HepG2 (cell line): ENCODE results near the gene FKBP10. TPM values are rescaled to one million over a fixed set of nuclear protein-coding genes. Genes with fewer than 3 reads are reported as not detected.

ENCODE experiments used
- ARNT ChIP-seq: fragments of 450-650 bp; IDR thresholded peaks from 2 replicates; pipeline ENCODE4 v1.6.1; 2017
- ATAD3A ChIP-seq: sonication (generic); formaldehyde crosslinking; IDR thresholded peaks from 2 replicates; pipeline ENCODE4 v1.4.0; 2020; ENCODE audit warnings: missing genetic modification reagents
- BRCA1 ChIP-seq: sonication (generic); formaldehyde crosslinking; IDR thresholded peaks from 2 replicates; pipeline ENCODE4 v1.4.0; 2020; ENCODE audit warnings: missing genetic modification reagents
- CCDC6 ChIP-seq: sonication (generic); formaldehyde crosslinking; IDR thresholded peaks from 2 replicates; pipeline ENCODE4 v1.8.1; 2022; ENCODE audit warnings: mild to moderate bottlenecking, missing genetic modification reagents, moderate library complexity
- FOXO1 ChIP-seq: sonication (generic); formaldehyde crosslinking; IDR thresholded peaks from 2 replicates; pipeline ENCODE4 v1.4.0; 2020; ENCODE audit warnings: missing genetic modification reagents
- GATA4 ChIP-seq: sonication (generic); IDR thresholded peaks from 2 replicates; pipeline ENCODE4 v1.6.1; 2016; ENCODE audit warnings: antibody characterized with exemption, low read depth, borderline replicate concordance
- NFE2L2 ChIP-seq: fragments of 150-350 bp; IDR thresholded peaks from 2 replicates; pipeline ENCODE4 v1.6.1; 2014; ENCODE audit warnings: low read length
- NFKB2 ChIP-seq: sonication (generic); formaldehyde crosslinking; IDR thresholded peaks from 2 replicates; pipeline ENCODE4 v1.4.0; 2020; ENCODE audit warnings: missing genetic modification reagents, borderline replicate concordance
- NFKBIZ ChIP-seq: IDR thresholded peaks from 2 replicates; pipeline ENCODE4 v1.6.1; 2018; ENCODE audit warnings: missing genetic modification reagents, missing compliant biosample characterization
- POLR2G ChIP-seq: fragments of 200-400 bp; formaldehyde crosslinking; IDR thresholded peaks from 2 replicates; pipeline ENCODE4 v1.6.1; 2018; ENCODE audit warnings: mild to moderate bottlenecking, low read depth, low read length, moderate library complexity
- ZBTB42 ChIP-seq: sonication (generic); formaldehyde crosslinking; IDR thresholded peaks from 2 replicates; pipeline ENCODE4 v1.5.0; 2020; ENCODE audit warnings: mild to moderate bottlenecking, missing genetic modification reagents
- ZNF33A ChIP-seq: sonication (generic); formaldehyde crosslinking; IDR thresholded peaks from 2 replicates; pipeline ENCODE4 v1.5.1; 2020; ENCODE audit warnings: missing genetic modification reagents, mild to moderate bottlenecking, moderate library complexity, borderline replicate concordance
- ZNF619 ChIP-seq: sonication (generic); formaldehyde crosslinking; IDR thresholded peaks from 2 replicates; pipeline ENCODE4 v1.4.0; 2020; ENCODE audit warnings: mild to moderate bottlenecking, missing genetic modification reagents
- polyA plus RNA-seq, 8 experiments: library from polyadenylated mRNA; depleted of rRNA in 3 of 8; stranded (reverse) in 7 of 8; unstranded in 1 of 8; fragments of >200 nt; fragmentation: Illumina TruSeq in 4 of 8; extraction: Trizol in 4 of 8; gene quantifications; 2 replicates each; pipeline versions ENCODE4 v1.2.1 to v1.2.3, GENCODE V29; 2011 to 2016; ENCODE audit warnings: low read depth in 4 of 8, missing spikeins in 1 of 8, mixed read lengths in 1 of 8; ENCODE audit not compliant: insufficient read depth in 1 of 8
- total RNA-seq, 5 experiments: library from RNA; depleted of rRNA; stranded (reverse); fragments of >200 nt; fragmentation: Illumina TruSeq; extraction: Trizol; gene quantifications; 2 replicates each; pipeline ENCODE4 v1.2.3, GENCODE V29; 2016; ENCODE audit warnings: low read depth in 1 of 5
- TF ChIP-seq, protein P1 (sequence below): sonication (generic); formaldehyde crosslinking; IDR thresholded peaks from 2 replicates; pipeline ENCODE4 v1.5.1; 2020; ENCODE audit warnings: mild to moderate bottlenecking, missing genetic modification reagents, borderline replicate concordance
- TF ChIP-seq, protein P2 (sequence below): sonication (generic); formaldehyde crosslinking; conservative IDR thresholded peaks from 2 replicates; pipeline ENCODE4 v1.4.0; 2020; ENCODE audit warnings: mild to moderate bottlenecking, missing genetic modification reagents, moderate library complexity
- TF ChIP-seq, protein P3 (sequence below): sonication (generic); formaldehyde crosslinking; IDR thresholded peaks from 2 replicates; pipeline ENCODE4 v1.9.0; 2021; ENCODE audit warnings: missing genetic modification reagents, borderline replicate concordance
- TF ChIP-seq, protein P4 (sequence below): sonication (generic); formaldehyde crosslinking; IDR thresholded peaks from 2 replicates; pipeline ENCODE4 v1.8.0; 2022; ENCODE audit warnings: mild to moderate bottlenecking, missing genetic modification reagents
- TF ChIP-seq, protein P5 (sequence below): sonication (generic); formaldehyde crosslinking; conservative IDR thresholded peaks from 2 replicates; pipeline ENCODE4 v1.8.0; 2022; ENCODE audit warnings: mild to moderate bottlenecking, moderate library complexity, missing genetic modification reagents

FKBP10 gene
- total and polyA plus RNA-seq, 2 of the 13 experiments (the other 11 are each of a cell fraction or from before 2014, with no cell fraction given), result 149 to 573 TPM

DNA sequence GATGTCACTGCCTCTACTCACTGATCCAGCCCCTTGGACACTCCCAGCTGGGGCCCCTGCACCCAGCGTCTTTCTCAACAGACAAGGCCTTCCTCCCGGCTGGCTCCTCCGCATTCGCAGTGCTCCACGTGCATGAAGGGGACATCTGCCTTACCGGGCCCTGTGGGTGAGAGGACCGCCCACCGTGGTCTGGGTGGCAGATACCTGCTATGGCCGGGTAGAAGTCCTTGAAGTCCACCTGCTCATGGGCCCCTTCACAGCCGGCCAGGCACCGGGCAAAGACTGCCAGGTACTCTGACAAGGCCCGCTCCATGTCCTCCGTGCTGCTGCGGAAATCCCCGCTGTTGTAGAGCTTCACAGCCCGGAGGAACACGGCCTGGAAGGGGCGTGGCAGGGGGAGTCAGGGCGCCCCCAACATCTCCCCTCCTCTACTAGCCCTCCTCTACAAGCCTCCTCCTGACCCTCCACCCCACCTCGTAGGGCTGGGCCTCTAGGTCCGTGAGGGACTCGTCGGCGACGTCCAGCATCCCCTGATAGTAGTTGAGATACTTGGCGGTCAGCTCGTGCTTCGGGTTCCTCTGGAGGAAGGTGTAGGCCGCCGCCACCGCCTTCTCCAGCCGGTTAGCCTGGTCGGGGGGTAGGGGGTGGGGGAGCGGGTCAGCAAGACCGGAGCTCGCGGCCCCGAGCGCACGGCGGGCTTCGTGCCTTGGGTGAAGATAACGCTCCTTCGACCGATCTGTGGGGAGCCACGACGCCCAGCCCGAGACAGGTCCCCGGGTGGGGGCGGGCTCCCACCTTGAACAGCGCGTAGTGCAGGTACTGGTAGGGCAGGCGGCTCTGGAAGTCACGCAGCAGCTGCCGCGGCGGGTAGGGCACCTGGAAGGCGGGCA lies 1.9 kb upstream of the FKBP10 start (continued):
- TF ChIP-seq, protein P1, sequence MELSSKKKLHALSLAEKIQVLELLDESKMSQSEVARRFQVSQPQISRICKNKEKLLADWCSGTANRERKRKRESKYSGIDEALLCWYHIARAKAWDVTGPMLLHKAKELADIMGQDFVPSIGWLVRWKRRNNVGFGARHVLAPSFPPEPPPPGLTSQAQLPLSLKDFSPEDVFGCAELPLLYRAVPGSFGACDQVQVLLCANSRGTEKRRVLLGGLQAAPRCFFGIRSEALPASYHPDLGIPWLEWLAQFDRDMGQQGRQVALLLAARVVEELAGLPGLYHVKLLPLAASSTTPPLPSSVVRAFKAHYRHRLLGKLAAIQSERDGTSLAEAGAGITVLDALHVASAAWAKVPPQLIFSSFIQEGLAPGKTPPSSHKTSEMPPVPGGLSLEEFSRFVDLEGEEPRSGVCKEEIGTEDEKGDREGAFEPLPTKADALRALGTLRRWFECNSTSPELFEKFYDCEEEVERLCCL (CRISPR knock-in tag), result no peak
- TF ChIP-seq ARNT (no peak), POLR2G (no peak), NFKBIZ (CRISPR knock-in tag) (0 out of 2 replicates have a peak, but pooled peaks have one; percentile 52), ATAD3A (CRISPR knock-in tag) (no peak), BRCA1 (CRISPR knock-in tag) (no peak), ZBTB42 (CRISPR knock-in tag) (no peak), NFE2L2 (no peak), ZNF33A (no peak), GATA4 (no peak), NFKB2 (no peak), ZNF619 (CRISPR knock-in tag) (no peak), CCDC6 (CRISPR knock-in tag) (no peak; the same call in 1 of the 2 replicates), FOXO1 (CRISPR knock-in tag) (0 out of 2 replicates have a peak, but pooled peaks have one; percentile 11)
- TF ChIP-seq, protein P2, sequence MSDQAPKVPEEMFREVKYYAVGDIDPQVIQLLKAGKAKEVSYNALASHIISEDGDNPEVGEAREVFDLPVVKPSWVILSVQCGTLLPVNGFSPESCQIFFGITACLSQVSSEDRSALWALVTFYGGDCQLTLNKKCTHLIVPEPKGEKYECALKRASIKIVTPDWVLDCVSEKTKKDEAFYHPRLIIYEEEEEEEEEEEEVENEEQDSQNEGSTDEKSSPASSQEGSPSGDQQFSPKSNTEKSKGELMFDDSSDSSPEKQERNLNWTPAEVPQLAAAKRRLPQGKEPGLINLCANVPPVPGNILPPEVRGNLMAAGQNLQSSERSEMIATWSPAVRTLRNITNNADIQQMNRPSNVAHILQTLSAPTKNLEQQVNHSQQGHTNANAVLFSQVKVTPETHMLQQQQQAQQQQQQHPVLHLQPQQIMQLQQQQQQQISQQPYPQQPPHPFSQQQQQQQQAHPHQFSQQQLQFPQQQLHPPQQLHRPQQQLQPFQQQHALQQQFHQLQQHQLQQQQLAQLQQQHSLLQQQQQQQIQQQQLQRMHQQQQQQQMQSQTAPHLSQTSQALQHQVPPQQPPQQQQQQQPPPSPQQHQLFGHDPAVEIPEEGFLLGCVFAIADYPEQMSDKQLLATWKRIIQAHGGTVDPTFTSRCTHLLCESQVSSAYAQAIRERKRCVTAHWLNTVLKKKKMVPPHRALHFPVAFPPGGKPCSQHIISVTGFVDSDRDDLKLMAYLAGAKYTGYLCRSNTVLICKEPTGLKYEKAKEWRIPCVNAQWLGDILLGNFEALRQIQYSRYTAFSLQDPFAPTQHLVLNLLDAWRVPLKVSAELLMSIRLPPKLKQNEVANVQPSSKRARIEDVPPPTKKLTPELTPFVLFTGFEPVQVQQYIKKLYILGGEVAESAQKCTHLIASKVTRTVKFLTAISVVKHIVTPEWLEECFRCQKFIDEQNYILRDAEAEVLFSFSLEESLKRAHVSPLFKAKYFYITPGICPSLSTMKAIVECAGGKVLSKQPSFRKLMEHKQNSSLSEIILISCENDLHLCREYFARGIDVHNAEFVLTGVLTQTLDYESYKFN, result no peak
- TF ChIP-seq, protein P3, sequence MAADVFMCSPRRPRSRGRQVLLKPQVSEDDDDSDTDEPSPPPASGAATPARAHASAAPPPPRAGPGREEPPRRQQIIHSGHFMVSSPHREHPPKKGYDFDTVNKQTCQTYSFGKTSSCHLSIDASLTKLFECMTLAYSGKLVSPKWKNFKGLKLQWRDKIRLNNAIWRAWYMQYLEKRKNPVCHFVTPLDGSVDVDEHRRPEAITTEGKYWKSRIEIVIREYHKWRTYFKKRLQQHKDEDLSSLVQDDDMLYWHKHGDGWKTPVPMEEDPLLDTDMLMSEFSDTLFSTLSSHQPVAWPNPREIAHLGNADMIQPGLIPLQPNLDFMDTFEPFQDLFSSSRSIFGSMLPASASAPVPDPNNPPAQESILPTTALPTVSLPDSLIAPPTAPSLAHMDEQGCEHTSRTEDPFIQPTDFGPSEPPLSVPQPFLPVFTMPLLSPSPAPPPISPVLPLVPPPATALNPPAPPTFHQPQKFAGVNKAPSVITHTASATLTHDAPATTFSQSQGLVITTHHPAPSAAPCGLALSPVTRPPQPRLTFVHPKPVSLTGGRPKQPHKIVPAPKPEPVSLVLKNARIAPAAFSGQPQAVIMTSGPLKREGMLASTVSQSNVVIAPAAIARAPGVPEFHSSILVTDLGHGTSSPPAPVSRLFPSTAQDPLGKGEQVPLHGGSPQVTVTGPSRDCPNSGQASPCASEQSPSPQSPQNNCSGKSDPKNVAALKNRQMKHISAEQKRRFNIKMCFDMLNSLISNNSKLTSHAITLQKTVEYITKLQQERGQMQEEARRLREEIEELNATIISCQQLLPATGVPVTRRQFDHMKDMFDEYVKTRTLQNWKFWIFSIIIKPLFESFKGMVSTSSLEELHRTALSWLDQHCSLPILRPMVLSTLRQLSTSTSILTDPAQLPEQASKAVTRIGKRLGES (CRISPR knock-in tag), result no peak
- TF ChIP-seq, protein P4, sequence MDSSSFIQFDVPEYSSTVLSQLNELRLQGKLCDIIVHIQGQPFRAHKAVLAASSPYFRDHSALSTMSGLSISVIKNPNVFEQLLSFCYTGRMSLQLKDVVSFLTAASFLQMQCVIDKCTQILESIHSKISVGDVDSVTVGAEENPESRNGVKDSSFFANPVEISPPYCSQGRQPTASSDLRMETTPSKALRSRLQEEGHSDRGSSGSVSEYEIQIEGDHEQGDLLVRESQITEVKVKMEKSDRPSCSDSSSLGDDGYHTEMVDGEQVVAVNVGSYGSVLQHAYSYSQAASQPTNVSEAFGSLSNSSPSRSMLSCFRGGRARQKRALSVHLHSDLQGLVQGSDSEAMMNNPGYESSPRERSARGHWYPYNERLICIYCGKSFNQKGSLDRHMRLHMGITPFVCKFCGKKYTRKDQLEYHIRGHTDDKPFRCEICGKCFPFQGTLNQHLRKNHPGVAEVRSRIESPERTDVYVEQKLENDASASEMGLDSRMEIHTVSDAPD (CRISPR knock-in tag), result no peak
- TF ChIP-seq, protein P5, sequence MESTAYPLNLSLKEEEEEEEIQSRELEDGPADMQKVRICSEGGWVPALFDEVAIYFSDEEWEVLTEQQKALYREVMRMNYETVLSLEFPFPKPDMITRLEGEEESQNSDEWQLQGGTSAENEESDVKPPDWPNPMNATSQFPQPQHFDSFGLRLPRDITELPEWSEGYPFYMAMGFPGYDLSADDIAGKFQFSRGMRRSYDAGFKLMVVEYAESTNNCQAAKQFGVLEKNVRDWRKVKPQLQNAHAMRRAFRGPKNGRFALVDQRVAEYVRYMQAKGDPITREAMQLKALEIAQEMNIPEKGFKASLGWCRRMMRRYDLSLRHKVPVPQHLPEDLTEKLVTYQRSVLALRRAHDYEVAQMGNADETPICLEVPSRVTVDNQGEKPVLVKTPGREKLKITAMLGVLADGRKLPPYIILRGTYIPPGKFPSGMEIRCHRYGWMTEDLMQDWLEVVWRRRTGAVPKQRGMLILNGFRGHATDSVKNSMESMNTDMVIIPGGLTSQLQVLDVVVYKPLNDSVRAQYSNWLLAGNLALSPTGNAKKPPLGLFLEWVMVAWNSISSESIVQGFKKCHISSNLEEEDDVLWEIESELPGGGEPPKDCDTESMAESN, result no peak
